ENCODE measurements around the gene NGF.

NGF gene

GRCh38 chr1:115242543-115242942 is 95.5 kb downstream of the NGF start:
- H3K4ac ChIP-seq (ENCODE audit: low read depth, low read length): no peak overlapping the region
- no peak overlapping the region for H3K23ac ChIP-seq (ENCODE audit: low read length)
- no peak overlapping the region for H4K91ac ChIP-seq (ENCODE audit: low read depth, low read length)
- no peak overlapping the region for H3K27ac ChIP-seq (ENCODE audit: low read depth, low read length)
- no peaks in the 10 kb centered on the region for H3K36me3 ChIP-seq (ENCODE audit: control insufficient read depth in 1 of 2, insufficient read depth in 2 of 2, low read length in 2 of 2)
- H3K27me3 ChIP-seq (ENCODE audit: insufficient read depth, low read length): no peaks in the 10 kb centered on the region
- no peak overlapping the region for H2AFZ ChIP-seq (ENCODE audit: insufficient read depth, low read length, poor library complexity)
- H3K4me2 ChIP-seq (ENCODE audit: low read length): no peak overlapping the region
- H4K12ac ChIP-seq (ENCODE audit: low read depth, low read length): no peak overlapping the region
- H2AK5ac ChIP-seq (ENCODE audit: low read length): no peak overlapping the region
- no peak overlapping the region for H3K9ac ChIP-seq (ENCODE audit: low read length)
- H2BK5ac ChIP-seq (ENCODE audit: low read depth, low read length, poor library complexity): no peak overlapping the region
- H3K18ac ChIP-seq (ENCODE audit: low read length): no peak overlapping the region
- no peak overlapping the region for H2BK120ac ChIP-seq (ENCODE audit: insufficient read depth, low read length, poor library complexity)
- H3K79me1 ChIP-seq (ENCODE audit: low read length): no peaks in the 10 kb centered on the region
- H3K14ac ChIP-seq (ENCODE audit: low read length): no peak overlapping the region
- H3K9me3 ChIP-seq (ENCODE audit: insufficient read depth, low read depth, low read length): no peaks in the 10 kb centered on the region
- H3K79me2 ChIP-seq (ENCODE audit: control insufficient read depth, insufficient read depth, low read length, poor library complexity): no peaks in the 10 kb centered on the region
- peaks cover 3 to 5% of the 10 kb centered on the region in 2 experiments for H3K4me1 ChIP-seq (ENCODE audit: control insufficient read depth in 1 of 2, insufficient read depth in 2 of 2, low read length in 2 of 2)
- DNase-seq: no peak
- no CpG with 5 or more reads among the region's 1 CpG for WGBS (ENCODE audit: extremely low coverage, insufficient coverage, insufficient read length)
- H4K8ac ChIP-seq (ENCODE audit: low read depth, low read length): no peak overlapping the region
- H3K4me3 ChIP-seq (ENCODE audit: low read depth, low read length): no peak overlapping the region
- H2BK12ac ChIP-seq (ENCODE audit: low read length): no peak overlapping the region

- H3K14ac ChIP-seq (ENCODE audit: low read length): no peak overlapping the region
- H3K4me1 ChIP-seq (ENCODE audit: control insufficient read depth in 1 of 2, insufficient read depth in 2 of 2, low read length in 2 of 2): peaks cover 5% of the 10 kb centered on the region in 2 experiments
- no peak overlapping the region for H3K4me2 ChIP-seq (ENCODE audit: low read length)
- H3K27me3 ChIP-seq (ENCODE audit: insufficient read depth, low read length): no peaks in the 10 kb centered on the region
- no peak overlapping the region for H2BK12ac ChIP-seq (ENCODE audit: low read length)
- H3K4me3 ChIP-seq (ENCODE audit: low read depth, low read length): no peak overlapping the region
- H2AFZ ChIP-seq (ENCODE audit: insufficient read depth, low read length, poor library complexity): no peak overlapping the region
- H4K8ac ChIP-seq (ENCODE audit: low read depth, low read length): no peak overlapping the region
- no peak for DNase-seq
- no peak overlapping the region for H2AK5ac ChIP-seq (ENCODE audit: low read length)
- H3K79me1 ChIP-seq (ENCODE audit: low read length): no peaks in the 10 kb centered on the region
- no peak overlapping the region for H3K27ac ChIP-seq (ENCODE audit: low read depth, low read length)
- WGBS (ENCODE audit: extremely low coverage, insufficient coverage, insufficient read length): no CpG with 5 or more reads among the region's 1 CpG
- H4K12ac ChIP-seq (ENCODE audit: low read depth, low read length): no peak overlapping the region
- H4K91ac ChIP-seq (ENCODE audit: low read depth, low read length): no peak overlapping the region
- no peaks in the 10 kb centered on the region for H3K9me3 ChIP-seq (ENCODE audit: insufficient read depth, low read depth, low read length)
- no peaks in the 10 kb centered on the region for H3K36me3 ChIP-seq (ENCODE audit: control insufficient read depth in 1 of 2, insufficient read depth in 2 of 2, low read length in 2 of 2)
- no peaks in the 10 kb centered on the region for H3K79me2 ChIP-seq (ENCODE audit: control insufficient read depth, insufficient read depth, low read length, poor library complexity)
- H3K4ac ChIP-seq (ENCODE audit: low read depth, low read length): no peak overlapping the region
- no peak overlapping the region for H2BK5ac ChIP-seq (ENCODE audit: low read depth, low read length, poor library complexity)
- H3K18ac ChIP-seq (ENCODE audit: low read length): no peak overlapping the region
- H3K23ac ChIP-seq (ENCODE audit: low read length): no peak overlapping the region
- H3K9ac ChIP-seq (ENCODE audit: low read length): no peak overlapping the region
- no peak overlapping the region for H2BK120ac ChIP-seq (ENCODE audit: insufficient read depth, low read length, poor library complexity)
These were observed 96.7 kb downstream of the NGF start for GRCh38 chr1:115241309-115241708.

- H3K79me2 ChIP-seq (ENCODE audit: control insufficient read depth, insufficient read depth, low read length, poor library complexity): no peaks in the 10 kb centered on the region
- WGBS (ENCODE audit: extremely low coverage, insufficient coverage, insufficient read length): no CpG with 5 or more reads among the region's 3 CpGs
- H2AFZ ChIP-seq (ENCODE audit: insufficient read depth, low read length, poor library complexity): no peak overlapping the region
- H4K91ac ChIP-seq (ENCODE audit: low read depth, low read length): no peak overlapping the region
- H3K23ac ChIP-seq (ENCODE audit: low read length): no peak overlapping the region
- no peak overlapping the region for H3K4me3 ChIP-seq (ENCODE audit: low read depth, low read length)
- H2BK12ac ChIP-seq (ENCODE audit: low read length): no peak overlapping the region
- H3K79me1 ChIP-seq (ENCODE audit: low read length): no peaks in the 10 kb centered on the region
- no peak overlapping the region for H3K4ac ChIP-seq (ENCODE audit: low read depth, low read length)
- no peak overlapping the region for H2BK120ac ChIP-seq (ENCODE audit: insufficient read depth, low read length, poor library complexity)
- no peaks in the 10 kb centered on the region for H3K27me3 ChIP-seq (ENCODE audit: insufficient read depth, low read length)
- H4K12ac ChIP-seq (ENCODE audit: low read depth, low read length): no peak overlapping the region
- H2BK5ac ChIP-seq (ENCODE audit: low read depth, low read length, poor library complexity): no peak overlapping the region
- no peak overlapping the region for H4K8ac ChIP-seq (ENCODE audit: low read depth, low read length)
- H3K4me2 ChIP-seq (ENCODE audit: low read length): no peak overlapping the region
- H3K14ac ChIP-seq (ENCODE audit: low read length): no peak overlapping the region
- H3K27ac ChIP-seq (ENCODE audit: low read depth, low read length): no peak overlapping the region
- peaks cover 5% of the 10 kb centered on the region in 2 experiments for H3K4me1 ChIP-seq (ENCODE audit: control insufficient read depth in 1 of 2, insufficient read depth in 2 of 2, low read length in 2 of 2)
- no peak overlapping the region for H2AK5ac ChIP-seq (ENCODE audit: low read length)
- no peak overlapping the region for H3K9ac ChIP-seq (ENCODE audit: low read length)
- DNase-seq: peak in 1 of 2 donors; percentile 6
- H3K9me3 ChIP-seq (ENCODE audit: insufficient read depth, low read depth, low read length): no peaks in the 10 kb centered on the region
- no peak overlapping the region for H3K18ac ChIP-seq (ENCODE audit: low read length)
- H3K36me3 ChIP-seq (ENCODE audit: control insufficient read depth in 1 of 2, insufficient read depth in 2 of 2, low read length in 2 of 2): no peaks in the 10 kb centered on the region
These were observed 97.8 kb downstream of the NGF start for GRCh38 chr1:115240297-115240696.

GRCh38 chr1:115239426-115239825 is 98.6 kb downstream of the NGF start:
- H2BK120ac ChIP-seq (ENCODE audit: insufficient read depth, low read length, poor library complexity): peak overlapping the region; percentile 39
- no peak overlapping the region for H4K8ac ChIP-seq (ENCODE audit: low read depth, low read length)
- H2AK5ac ChIP-seq (ENCODE audit: low read length): no peak overlapping the region
- no CpG with 5 or more reads among the region's 1 CpG for WGBS (ENCODE audit: extremely low coverage, insufficient coverage, insufficient read length)
- H2BK5ac ChIP-seq (ENCODE audit: low read depth, low read length, poor library complexity): no peak overlapping the region
- peaks cover 5% of the 10 kb centered on the region in 2 experiments for H3K4me1 ChIP-seq (ENCODE audit: control insufficient read depth in 1 of 2, insufficient read depth in 2 of 2, low read length in 2 of 2)
- H3K27me3 ChIP-seq (ENCODE audit: insufficient read depth, low read length): no peaks in the 10 kb centered on the region
- H3K36me3 ChIP-seq (ENCODE audit: control insufficient read depth in 1 of 2, insufficient read depth in 2 of 2, low read length in 2 of 2): no peaks in the 10 kb centered on the region
- no peak overlapping the region for H2BK12ac ChIP-seq (ENCODE audit: low read length)
- peak; percentile 54 to 69 for DNase-seq
- no peak overlapping the region for H3K14ac ChIP-seq (ENCODE audit: low read length)
- no peak overlapping the region for H3K4ac ChIP-seq (ENCODE audit: low read depth, low read length)
- no peak overlapping the region for H4K12ac ChIP-seq (ENCODE audit: low read depth, low read length)
- no peak overlapping the region for H4K91ac ChIP-seq (ENCODE audit: low read depth, low read length)
- no peak overlapping the region for H3K4me3 ChIP-seq (ENCODE audit: low read depth, low read length)
- H3K79me1 ChIP-seq (ENCODE audit: low read length): no peaks in the 10 kb centered on the region
- no peak overlapping the region for H3K23ac ChIP-seq (ENCODE audit: low read length)
- no peak overlapping the region for H3K4me2 ChIP-seq (ENCODE audit: low read length)
- no peak overlapping the region for H3K27ac ChIP-seq (ENCODE audit: low read depth, low read length)
- H3K18ac ChIP-seq (ENCODE audit: low read length): no peak overlapping the region
- H3K9ac ChIP-seq (ENCODE audit: low read length): peak overlapping the region; percentile 22
- no peak overlapping the region for H2AFZ ChIP-seq (ENCODE audit: insufficient read depth, low read length, poor library complexity)
- no peaks in the 10 kb centered on the region for H3K79me2 ChIP-seq (ENCODE audit: control insufficient read depth, insufficient read depth, low read length, poor library complexity)
- no peaks in the 10 kb centered on the region for H3K9me3 ChIP-seq (ENCODE audit: insufficient read depth, low read depth, low read length)

- H3K4me2 ChIP-seq (ENCODE audit: low read length): no peak overlapping the region
- H3K18ac ChIP-seq (ENCODE audit: low read length): no peak overlapping the region
- H2BK12ac ChIP-seq (ENCODE audit: low read length): no peak overlapping the region
- H3K4ac ChIP-seq (ENCODE audit: low read depth, low read length): no peak overlapping the region
- H3K4me3 ChIP-seq (ENCODE audit: low read depth, low read length): no peak overlapping the region
- no peaks in the 10 kb centered on the region for H3K27me3 ChIP-seq (ENCODE audit: insufficient read depth, low read length)
- no peak for DNase-seq
- no peak overlapping the region for H3K14ac ChIP-seq (ENCODE audit: low read length)
- no peak overlapping the region for H3K23ac ChIP-seq (ENCODE audit: low read length)
- H4K8ac ChIP-seq (ENCODE audit: low read depth, low read length): no peak overlapping the region
- H2BK5ac ChIP-seq (ENCODE audit: low read depth, low read length, poor library complexity): no peak overlapping the region
- H3K9me3 ChIP-seq (ENCODE audit: insufficient read depth, low read depth, low read length): no peaks in the 10 kb centered on the region
- no peak overlapping the region for H2AFZ ChIP-seq (ENCODE audit: insufficient read depth, low read length, poor library complexity)
- H3K9ac ChIP-seq (ENCODE audit: low read length): no peak overlapping the region
- no peak overlapping the region for H2BK120ac ChIP-seq (ENCODE audit: insufficient read depth, low read length, poor library complexity)
- no peak overlapping the region for H2AK5ac ChIP-seq (ENCODE audit: low read length)
- H4K91ac ChIP-seq (ENCODE audit: low read depth, low read length): no peak overlapping the region
- no peak overlapping the region for H4K12ac ChIP-seq (ENCODE audit: low read depth, low read length)
- no peaks in the 10 kb centered on the region for H3K79me2 ChIP-seq (ENCODE audit: control insufficient read depth, insufficient read depth, low read length, poor library complexity)
- H3K27ac ChIP-seq (ENCODE audit: low read depth, low read length): no peak overlapping the region
- H3K4me1 ChIP-seq (ENCODE audit: control insufficient read depth in 1 of 2, insufficient read depth in 2 of 2, low read length in 2 of 2): peaks cover 5% of the 10 kb centered on the region in 2 experiments
- no peaks in the 10 kb centered on the region for H3K36me3 ChIP-seq (ENCODE audit: control insufficient read depth in 1 of 2, insufficient read depth in 2 of 2, low read length in 2 of 2)
- no peaks in the 10 kb centered on the region for H3K79me1 ChIP-seq (ENCODE audit: low read length)
These were observed 99.0 kb downstream of the NGF start for GRCh38 chr1:115239148-115239422.

All from trophoblast cell (in vitro differentiated cells and primary cell).